Liver (tissue), 9 donors: ENCODE results near the gene MT2A. TPM values are rescaled to one million over a fixed set of nuclear protein-coding genes. Genes with fewer than 3 reads are reported as not detected.
A peak's percentile ranks its signal among the peaks of the same experiment; 100 is the strongest.

Experiments
- DNase-seq: peaks from one replicate; pipeline ENCODE4 v3.0.0-alpha.2; 2017; ENCODE audit warnings: low spot score
- H3K27ac ChIP-seq, 2 donors: one replicate each; pipeline ENCODE4 v1.7.0; 2013; ENCODE audit warnings: inconsistent platforms in 2 of 2, low read length in 2 of 2, control low read depth in 1 of 2, low read depth in 1 of 2, mild to moderate bottlenecking in 1 of 2
- H3K27me3 ChIP-seq, 4 donors: one replicate each; pipeline versions ENCODE4 v1.6.1 to v1.7.0; 2013; ENCODE audit warnings: low read length in 3 of 4, inconsistent platforms in 1 of 4, mild to moderate bottlenecking in 1 of 4, moderate library complexity in 1 of 4; ENCODE audit not compliant: control insufficient read depth in 4 of 4, insufficient read depth in 4 of 4
- H3K36me3 ChIP-seq, 4 donors: one replicate each; pipeline versions ENCODE4 v1.6.1 to v1.7.0; 2013; ENCODE audit warnings: low read length in 3 of 4, mild to moderate bottlenecking in 3 of 4, low read depth in 1 of 4, moderate library complexity in 1 of 4; ENCODE audit not compliant: control insufficient read depth in 4 of 4, insufficient read depth in 3 of 4
- H3K4me1 ChIP-seq, 4 donors: one replicate each; pipeline versions ENCODE4 v1.6.1 to v1.7.0; 2013; ENCODE audit warnings: low read length in 3 of 4, mild to moderate bottlenecking in 3 of 4, moderate library complexity in 1 of 4; ENCODE audit not compliant: control insufficient read depth in 4 of 4, insufficient read depth in 4 of 4
- H3K4me3 ChIP-seq, 3 donors: one replicate each; pipeline versions ENCODE4 v1.6.1 to v1.7.0; 2013; ENCODE audit warnings: low read length in 3 of 3, control low read depth in 1 of 3, low read depth in 1 of 3, mild to moderate bottlenecking in 1 of 3
- H3K9ac ChIP-seq, 2 donors: one replicate each; pipeline ENCODE4 v1.7.0; 2013; ENCODE audit warnings: low read length in 2 of 2, mild to moderate bottlenecking in 2 of 2, moderate library complexity in 2 of 2, control low read depth in 1 of 2, low read depth in 1 of 2
- H3K9me3 ChIP-seq, 4 donors: one replicate each; pipeline versions ENCODE4 v1.6.1 to v1.7.0; 2013; ENCODE audit warnings: low read length in 3 of 4; ENCODE audit not compliant: control insufficient read depth in 4 of 4
- EGR1 ChIP-seq, 2 donors: IDR thresholded peaks; 2 replicates each; pipeline ENCODE4 v1.6.1; 2016 to 2018; ENCODE audit warnings: antibody characterized with exemption in 2 of 2, low read depth in 2 of 2
- FOXA1 ChIP-seq: IDR thresholded peaks from 2 replicates; pipeline ENCODE4 v1.6.1; 2016; ENCODE audit warnings: antibody characterized with exemption
- FOXA2 ChIP-seq: IDR thresholded peaks from 2 replicates; pipeline ENCODE4 v1.6.1; 2016; ENCODE audit warnings: antibody characterized with exemption
- GABPA ChIP-seq, 2 donors: IDR thresholded peaks in 1 of 2; conservative IDR thresholded peaks in 1 of 2; 2 replicates each; pipeline ENCODE4 v1.6.1; 2016; ENCODE audit warnings: antibody characterized with exemption in 2 of 2, mild to moderate bottlenecking in 1 of 2, moderate library complexity in 1 of 2
- HNF4A ChIP-seq, 2 donors: conservative IDR thresholded peaks; 2 replicates each; pipeline ENCODE4 v1.6.1; 2016; ENCODE audit warnings: antibody characterized with exemption in 2 of 2, mild to moderate bottlenecking in 2 of 2
- HNF4G ChIP-seq: IDR thresholded peaks from 2 replicates; pipeline ENCODE4 v1.6.1; 2016; ENCODE audit warnings: antibody characterized with exemption
- JUND ChIP-seq, 2 donors: IDR thresholded peaks; 2 replicates each; pipeline ENCODE4 v1.6.1; 2016; ENCODE audit warnings: antibody characterized with exemption in 2 of 2
- MAX ChIP-seq: IDR thresholded peaks from 2 replicates; pipeline ENCODE4 v1.6.1; 2016; ENCODE audit warnings: antibody characterized with exemption
- RAD21 ChIP-seq, 2 donors: IDR thresholded peaks; 2 replicates each; pipeline ENCODE4 v1.6.1; 2016; ENCODE audit warnings: antibody characterized with exemption in 2 of 2, mild to moderate bottlenecking in 2 of 2
- REST ChIP-seq: IDR thresholded peaks from 2 replicates; pipeline ENCODE4 v1.6.1; 2016; ENCODE audit warnings: antibody characterized with exemption, mild to moderate bottlenecking
- RXRA ChIP-seq, 2 donors: IDR thresholded peaks; 2 replicates each; pipeline ENCODE4 v1.6.1; 2017 to 2018; ENCODE audit warnings: antibody characterized with exemption in 2 of 2, mild to moderate bottlenecking in 1 of 2
- SP1 ChIP-seq: IDR thresholded peaks from 2 replicates; pipeline ENCODE4 v1.6.1; 2018; ENCODE audit warnings: antibody characterized with exemption, mild to moderate bottlenecking
- YY1 ChIP-seq: IDR thresholded peaks from 2 replicates; pipeline ENCODE4 v1.6.1; 2016; ENCODE audit warnings: antibody characterized with exemption, mild to moderate bottlenecking
- ZBTB33 ChIP-seq: IDR thresholded peaks from 2 replicates; pipeline ENCODE4 v1.6.1; 2016; ENCODE audit warnings: antibody characterized with exemption
- WGBS: extraction: QIAGEN DNeasy Blood & Tissue Kit; methylation state at CpG from one replicate; pipeline ENCODE4 v1.1.7; 2013; 5-methylcytosine and 5-hydroxymethylcytosine counted together
- polyA plus RNA-seq, 2 donors: library from polyadenylated mRNA; stranded (reverse) in 1 of 2; unstranded in 1 of 2; fragments of 200-250 nt in 1 of 2; fragments of >200 nt in 1 of 2; fragmentation: Nextera tagmentation in 1 of 2; extraction: Ambion mirVana in 1 of 2; gene quantifications; one replicate each; pipeline versions ENCODE4 v1.2.1 to v1.2.3, GENCODE V29; 2013 to 2015
- total RNA-seq, 2 donors: library from RNA; depleted of rRNA; stranded (reverse); fragments of >200 nt; gene quantifications; one replicate each; pipeline ENCODE4 v1.2.3, GENCODE V29; 2014
- TF ChIP-seq, protein P1 (sequence below): IDR thresholded peaks from 2 replicates; pipeline ENCODE4 v1.6.1; 2016; ENCODE audit warnings: antibody characterized with exemption
- TF ChIP-seq, protein P2 (sequence below): fragments of 150-350 bp; IDR thresholded peaks from 2 replicates; pipeline ENCODE4 v1.5.1; 2017; ENCODE audit warnings: improper control_type of control experiment, low read depth, low read length; ENCODE audit not compliant: missing input control
- donor health status: healthy.
- donor health status: healthy.
- donor health status: healthy.
- donor health status: healthy.
- donor health status: healthy.

MT2A gene
- total and polyA plus RNA-seq, 4 donors, result 45.8 to 5,206 (median 2,233) TPM

DNA sequence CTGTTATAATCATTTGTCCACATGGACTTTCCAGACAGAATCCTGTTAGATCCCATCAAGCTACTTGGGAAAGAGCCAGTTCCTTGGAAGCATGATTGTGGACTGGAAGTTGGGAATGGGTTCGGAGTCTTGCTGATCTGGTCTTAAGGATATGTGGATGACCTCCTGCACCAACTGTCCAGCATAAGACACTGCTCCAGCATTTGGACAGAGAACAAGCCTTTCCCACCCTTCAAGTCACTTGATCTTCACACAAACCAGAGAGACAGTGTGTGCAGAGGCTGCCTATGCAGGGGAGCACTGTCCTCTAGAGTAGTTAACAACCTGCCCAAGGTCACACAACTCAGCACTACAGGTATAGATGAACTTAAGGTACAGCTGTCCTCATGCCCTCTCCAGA, 37.5 kb downstream of the MT2A start:
- WGBS, result 2% methylated on average over 1 of the region's 1 CpG
- Histone ChIP-seq H3K36me3 (no peaks in the 10 kb centered on the region), H3K27me3 (no peaks in the 10 kb centered on the region), H3K4me3 (no peak overlapping the region), H3K9ac (no peak overlapping the region), H3K27ac (no peak overlapping the region), H3K4me1 (peaks cover 5 to 35% (median 18%) of the 10 kb centered on the region in 4 donors), H3K9me3 (no peaks in the 10 kb centered on the region)
- no peak for DNase-seq
- TF ChIP-seq ZBTB33 (no peak), MAX (no peak), GABPA (IDR thresholded peaks at IDR 0.05 in 1 of 2, conservative IDR thresholded peaks at IDR 0.05 in 1 of 2) (no peak), JUND (IDR thresholded peaks at IDR 0.05) (no peak), REST (no peak), FOXA1 (no peak), RXRA (IDR thresholded peaks at IDR 0.05) (no peak), EGR1 (IDR thresholded peaks at IDR 0.05; ENCODE audit: low read depth in 2 of 2) (no peak), HNF4G (no peak), HNF4A (conservative IDR thresholded peaks at IDR 0.05) (no peak), YY1 (no peak)
- TF ChIP-seq, protein P1, sequence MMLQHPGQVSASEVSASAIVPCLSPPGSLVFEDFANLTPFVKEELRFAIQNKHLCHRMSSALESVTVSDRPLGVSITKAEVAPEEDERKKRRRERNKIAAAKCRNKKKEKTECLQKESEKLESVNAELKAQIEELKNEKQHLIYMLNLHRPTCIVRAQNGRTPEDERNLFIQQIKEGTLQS, result no peak
- TF ChIP-seq, protein P2, sequence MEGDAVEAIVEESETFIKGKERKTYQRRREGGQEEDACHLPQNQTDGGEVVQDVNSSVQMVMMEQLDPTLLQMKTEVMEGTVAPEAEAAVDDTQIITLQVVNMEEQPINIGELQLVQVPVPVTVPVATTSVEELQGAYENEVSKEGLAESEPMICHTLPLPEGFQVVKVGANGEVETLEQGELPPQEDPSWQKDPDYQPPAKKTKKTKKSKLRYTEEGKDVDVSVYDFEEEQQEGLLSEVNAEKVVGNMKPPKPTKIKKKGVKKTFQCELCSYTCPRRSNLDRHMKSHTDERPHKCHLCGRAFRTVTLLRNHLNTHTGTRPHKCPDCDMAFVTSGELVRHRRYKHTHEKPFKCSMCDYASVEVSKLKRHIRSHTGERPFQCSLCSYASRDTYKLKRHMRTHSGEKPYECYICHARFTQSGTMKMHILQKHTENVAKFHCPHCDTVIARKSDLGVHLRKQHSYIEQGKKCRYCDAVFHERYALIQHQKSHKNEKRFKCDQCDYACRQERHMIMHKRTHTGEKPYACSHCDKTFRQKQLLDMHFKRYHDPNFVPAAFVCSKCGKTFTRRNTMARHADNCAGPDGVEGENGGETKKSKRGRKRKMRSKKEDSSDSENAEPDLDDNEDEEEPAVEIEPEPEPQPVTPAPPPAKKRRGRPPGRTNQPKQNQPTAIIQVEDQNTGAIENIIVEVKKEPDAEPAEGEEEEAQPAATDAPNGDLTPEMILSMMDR, result no peak

DNA sequence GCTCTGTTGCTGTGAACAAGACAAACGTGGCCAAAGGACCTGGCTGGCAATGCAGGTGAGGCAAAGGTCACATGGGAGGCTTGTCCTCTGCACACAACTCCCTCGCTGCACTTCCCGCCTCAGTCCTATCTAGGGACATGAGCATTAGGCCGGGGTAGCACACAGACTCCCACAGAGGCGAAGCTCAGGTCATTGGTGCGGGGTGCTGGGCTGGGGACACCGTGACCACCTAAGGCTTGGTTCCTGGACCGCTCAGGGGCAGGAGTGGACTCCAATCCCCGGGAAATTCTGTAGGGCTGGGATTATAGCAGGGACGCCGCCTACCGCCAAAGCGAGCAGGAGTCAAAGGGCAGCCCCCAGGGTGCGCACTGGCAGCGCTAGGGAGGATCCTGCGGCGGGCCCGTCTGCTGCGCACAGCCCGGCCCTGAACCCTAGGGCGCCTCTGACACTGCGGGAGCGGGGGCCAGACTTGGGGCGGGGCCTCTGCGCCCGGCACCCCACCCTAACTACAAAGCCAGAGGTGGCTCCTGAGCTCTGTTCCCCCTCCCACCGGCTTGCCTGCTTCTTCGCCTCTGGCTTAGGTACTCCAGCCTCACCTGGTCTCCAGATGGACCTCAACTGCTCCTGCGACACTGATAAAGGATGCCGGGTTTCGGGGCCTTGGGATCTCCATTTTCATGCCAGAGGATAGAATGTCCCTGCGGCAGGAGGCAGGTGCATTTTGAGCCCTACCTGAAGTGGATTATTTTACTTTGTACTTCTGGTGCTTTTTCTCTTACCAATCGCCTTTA, 39.5 kb downstream of the MT2A start:
- H3K27ac ChIP-seq, result peak overlapping the region; percentile 62 to 77
- H3K9ac ChIP-seq, result no peak overlapping the region
- peak overlapping the region in 1 of 3 donors; percentile 18 for H3K4me3 ChIP-seq
- DNase-seq, result peak; percentile 54
- H3K27me3 ChIP-seq, result no peaks in the 10 kb centered on the region
- H3K9me3 ChIP-seq, result no peaks in the 10 kb centered on the region
- no peaks in the 10 kb centered on the region for H3K36me3 ChIP-seq
- peaks cover 5 to 31% (median 16%) of the 10 kb centered on the region in 4 donors for H3K4me1 ChIP-seq
- 21% methylated on average over 33 of the region's 33 CpGs for WGBS
- peak; percentile 8 for TF ChIP-seq ZBTB33
- TF ChIP-seq JUND (IDR thresholded peaks at IDR 0.05), result no peak
- no peak for TF ChIP-seq EGR1 (IDR thresholded peaks at IDR 0.05; ENCODE audit: low read depth in 2 of 2)
- TF ChIP-seq, protein P2, result peak; percentile 18
- peak; percentile 18 for TF ChIP-seq FOXA2
- TF ChIP-seq GABPA (IDR thresholded peaks at IDR 0.05 in 1 of 2, conservative IDR thresholded peaks at IDR 0.05 in 1 of 2), result no peak
- peak; percentile 74 to 80 for TF ChIP-seq HNF4A (conservative IDR thresholded peaks at IDR 0.05)
- peak; percentile 92 to 93 for TF ChIP-seq RXRA (IDR thresholded peaks at IDR 0.05)
- peak; percentile 32 to 41 for TF ChIP-seq RAD21 (IDR thresholded peaks at IDR 0.05)
- TF ChIP-seq HNF4G, result peak; percentile 34
- TF ChIP-seq MAX, result peak; percentile 84
- TF ChIP-seq SP1, result peak; percentile 95
